GM20000 (cell line): ENCODE measurements around the gene HIVEP2.

Experiments
- DNase-seq: peaks from one replicate; pipeline ENCODE4 v3.0.0; 2012; ENCODE audit warnings: low spot score
- CTCF ChIP-seq: IDR thresholded peaks from 2 replicates; pipeline ENCODE4 v1.5.1; 2012; ENCODE audit warnings: mild to moderate bottlenecking, control low read depth; ENCODE audit errors: extremely low read depth, missing control alignments

Gene HIVEP2

GRCh38 chr6:142714951-142715785 lies 229.8 kb downstream of the HIVEP2 start:
- no peak for DNase-seq
- no peak for TF ChIP-seq CTCF

- TF ChIP-seq CTCF = no peak
- no peak for DNase-seq
These were observed 231.0 kb downstream of the HIVEP2 start for GRCh38 chr6:142713959-142714358.

GRCh38 chr6:142712231-142712630 lies 232.7 kb downstream of the HIVEP2 start:
- no peak for DNase-seq
- TF ChIP-seq CTCF = no peak

- DNase-seq = no peak
- no peak for TF ChIP-seq CTCF
These were observed 236.3 kb downstream of the HIVEP2 start for GRCh38 chr6:142708651-142709050.

GRCh38 chr6:142707255-142707654 lies 237.7 kb downstream of the HIVEP2 start:
- DNase-seq = no peak
- TF ChIP-seq CTCF = no peak

GRCh38 chr6:142706210-142706609 lies 238.8 kb downstream of the HIVEP2 start:
- no peak for TF ChIP-seq CTCF
- DNase-seq = no peak

GRCh38 chr6:142705054-142705453 lies 239.9 kb downstream of the HIVEP2 start:
- DNase-seq = no peak
- no peak for TF ChIP-seq CTCF
